Skeletal muscle satellite cell (primary cell): ENCODE results near the gene C11orf52.
A peak's percentile ranks its signal among the peaks of the same experiment; 100 is the strongest.

Experiments
- H3K27me3 ChIP-seq: 2 replicates; pipeline ENCODE4 v1.7.0; 2013; ENCODE audit warnings: low read length; ENCODE audit not compliant: control insufficient read depth, insufficient read depth
- H3K36me3 ChIP-seq: 2 replicates; pipeline ENCODE4 v1.7.0; 2013; ENCODE audit warnings: mild to moderate bottlenecking, control low read depth, low read length; ENCODE audit not compliant: insufficient read depth
- H3K4me1 ChIP-seq: 2 replicates; pipeline ENCODE4 v1.7.0; 2013; ENCODE audit warnings: low read length; ENCODE audit not compliant: control insufficient read depth, insufficient read depth
- H3K4me2 ChIP-seq: 2 replicates; pipeline ENCODE4 v1.7.0; 2013; ENCODE audit warnings: mild to moderate bottlenecking, low read length
- H3K4me3 ChIP-seq: 2 replicates; pipeline ENCODE4 v1.7.0; 2013; ENCODE audit warnings: low read length
- H3K9ac ChIP-seq: 2 replicates; pipeline ENCODE4 v1.7.0; 2013; ENCODE audit warnings: mild to moderate bottlenecking, low read depth, low read length, moderate library complexity
- H3K9me3 ChIP-seq: replicated peaks from 2 replicates; pipeline ENCODE4 v1.7.0; 2013; ENCODE audit warnings: mild to moderate bottlenecking, control low read depth, low read length

The C11orf52 gene

DNA sequence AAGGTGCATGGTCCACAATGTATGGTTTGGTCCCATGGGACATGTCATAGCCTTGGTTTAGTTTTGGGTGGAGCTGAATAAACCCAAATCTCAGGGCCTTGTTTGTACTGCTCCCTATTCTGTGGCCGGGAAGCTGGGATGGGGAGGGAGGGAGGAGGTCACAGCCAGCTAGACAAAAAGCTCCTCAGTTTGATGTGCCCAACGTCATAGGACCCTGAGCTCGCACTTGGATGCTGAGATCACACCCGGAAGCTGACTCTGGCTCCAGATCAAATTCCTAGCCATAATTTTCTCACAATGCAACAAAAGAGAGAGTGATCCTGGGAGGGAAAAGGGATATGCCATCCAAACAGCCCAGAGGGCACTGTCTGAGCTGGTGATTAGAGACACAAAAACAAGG is 4.7 kb upstream of the C11orf52 start:
- peak overlapping the region; percentile 98 for H3K9ac ChIP-seq
- H3K27me3 ChIP-seq: no peaks in the 10 kb centered on the region
- H3K36me3 ChIP-seq: peaks cover 13% of the 10 kb centered on the region
- peaks cover 57% of the 10 kb centered on the region for H3K4me1 ChIP-seq
- H3K4me2 ChIP-seq: peak overlapping the region; percentile 96
- H3K9me3 ChIP-seq: no peaks in the 10 kb centered on the region
- H3K4me3 ChIP-seq: peak overlapping the region; percentile 77

GRCh38 chr11:111916768-111917167 is 1.9 kb upstream of the C11orf52 start:
- H3K9ac ChIP-seq: no peak overlapping the region
- no peaks in the 10 kb centered on the region for H3K27me3 ChIP-seq
- no peak overlapping the region for H3K4me3 ChIP-seq
- peaks cover 35% of the 10 kb centered on the region for H3K4me1 ChIP-seq
- no peaks in the 10 kb centered on the region for H3K36me3 ChIP-seq
- H3K4me2 ChIP-seq: no peak overlapping the region
- no peaks in the 10 kb centered on the region for H3K9me3 ChIP-seq

- Histone ChIP-seq H3K36me3 (no peaks in the 10 kb centered on the region), H3K4me1 (peaks cover 35% of the 10 kb centered on the region), H3K9ac (no peak overlapping the region), H3K9me3 (no peaks in the 10 kb centered on the region), H3K27me3 (no peaks in the 10 kb centered on the region), H3K4me2 (no peak overlapping the region), H3K4me3 (no peak overlapping the region)
Measured at GRCh38 chr11:111917312-111917711, 1.4 kb upstream of the C11orf52 start.

GRCh38 chr11:111917788-111918187 is 925 bp upstream of the C11orf52 start:
- H3K9me3 ChIP-seq: no peaks in the 10 kb centered on the region
- no peaks in the 10 kb centered on the region for H3K36me3 ChIP-seq
- H3K4me3 ChIP-seq: no peak overlapping the region
- peak overlapping the region; percentile 78 for H3K4me2 ChIP-seq
- no peaks in the 10 kb centered on the region for H3K27me3 ChIP-seq
- H3K9ac ChIP-seq: peak overlapping the region; percentile 33
- H3K4me1 ChIP-seq: peaks cover 38% of the 10 kb centered on the region

DNA sequence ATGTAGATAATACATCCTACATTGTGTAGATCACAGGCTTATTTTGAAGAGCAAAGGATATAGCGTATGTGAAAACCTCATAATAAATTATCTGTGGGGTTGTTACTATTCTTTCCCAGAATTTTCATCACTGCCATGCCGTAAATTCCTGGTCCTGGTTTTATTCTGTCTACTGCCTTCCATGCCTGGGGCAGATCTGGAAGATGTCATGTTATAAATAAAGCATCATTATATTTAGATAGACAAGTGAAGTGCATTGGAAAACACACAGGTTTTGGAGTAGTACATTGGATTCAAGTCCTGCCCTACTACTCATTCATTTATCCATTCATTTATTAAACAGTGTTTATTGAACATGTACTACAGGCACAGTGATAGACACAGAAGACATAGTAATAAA is 2.2 kb downstream of the C11orf52 start:
- Histone ChIP-seq H3K36me3 (no peaks in the 10 kb centered on the region), H3K4me1 (peaks cover 39% of the 10 kb centered on the region)

DNA sequence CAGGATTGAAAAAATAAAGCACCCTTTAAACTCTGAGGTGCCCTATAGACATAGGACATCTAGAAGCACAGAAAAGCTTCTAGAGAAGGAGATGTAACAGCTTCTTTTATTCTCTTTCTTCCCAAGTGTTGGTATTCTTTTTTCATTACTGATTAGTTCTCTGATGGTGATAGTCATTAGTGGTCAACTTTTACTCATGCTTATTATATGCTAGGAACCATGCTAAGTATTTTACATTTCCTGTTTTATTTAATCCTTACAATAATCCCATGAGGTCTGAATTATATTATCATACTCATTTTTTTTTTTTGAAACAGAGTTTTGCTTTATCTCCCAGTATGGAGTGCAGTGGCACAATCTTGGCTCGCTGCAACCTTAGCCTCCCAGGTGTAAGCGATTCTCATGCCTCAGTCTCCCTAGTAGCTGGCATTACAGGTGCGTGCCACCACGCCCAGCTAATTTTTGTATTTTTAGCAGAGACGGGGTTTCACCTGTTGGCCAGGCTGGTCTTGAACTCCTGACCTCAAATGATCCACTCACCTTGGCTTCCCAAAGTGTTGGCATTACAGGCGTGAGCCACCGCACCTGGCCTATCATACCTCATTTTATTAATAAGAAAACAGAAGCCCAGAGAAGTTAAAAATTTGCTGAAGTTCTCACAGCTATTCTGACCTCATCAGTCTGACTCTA is 3.0 kb downstream of the C11orf52 start:
- Histone ChIP-seq H3K27me3 (no peaks in the 10 kb centered on the region), H3K4me1 (peaks cover 47% of the 10 kb centered on the region), H3K4me2 (no peak overlapping the region), H3K9ac (no peak overlapping the region), H3K36me3 (no peaks in the 10 kb centered on the region), H3K4me3 (no peak overlapping the region), H3K9me3 (no peaks in the 10 kb centered on the region)

More for the DNA sequence above, 2.2 kb downstream of the C11orf52 start:
- Histone ChIP-seq H3K9me3 (no peaks in the 10 kb centered on the region), H3K4me2 (no peak overlapping the region), H3K9ac (no peak overlapping the region), H3K4me3 (no peak overlapping the region), H3K27me3 (no peaks in the 10 kb centered on the region)

GRCh38 chr11:111922803-111923202 is 4.1 kb downstream of the C11orf52 start:
- Histone ChIP-seq H3K4me3 (peak overlapping the region; percentile 23), H3K9ac (peak overlapping the region; percentile 69), H3K27me3 (no peaks in the 10 kb centered on the region), H3K36me3 (no peaks in the 10 kb centered on the region), H3K9me3 (no peaks in the 10 kb centered on the region), H3K4me2 (peak overlapping the region; percentile 61), H3K4me1 (peaks cover 52% of the 10 kb centered on the region)

GRCh38 chr11:111923351-111923788 is 4.7 kb downstream of the C11orf52 start:
- H3K27me3 ChIP-seq: no peaks in the 10 kb centered on the region
- peak overlapping the region; percentile 23 for H3K4me3 ChIP-seq
- no peaks in the 10 kb centered on the region for H3K9me3 ChIP-seq
- no peaks in the 10 kb centered on the region for H3K36me3 ChIP-seq
- H3K9ac ChIP-seq: peak overlapping the region; percentile 69
- H3K4me1 ChIP-seq: peaks cover 48% of the 10 kb centered on the region
- H3K4me2 ChIP-seq: peak overlapping the region; percentile 61

DNA sequence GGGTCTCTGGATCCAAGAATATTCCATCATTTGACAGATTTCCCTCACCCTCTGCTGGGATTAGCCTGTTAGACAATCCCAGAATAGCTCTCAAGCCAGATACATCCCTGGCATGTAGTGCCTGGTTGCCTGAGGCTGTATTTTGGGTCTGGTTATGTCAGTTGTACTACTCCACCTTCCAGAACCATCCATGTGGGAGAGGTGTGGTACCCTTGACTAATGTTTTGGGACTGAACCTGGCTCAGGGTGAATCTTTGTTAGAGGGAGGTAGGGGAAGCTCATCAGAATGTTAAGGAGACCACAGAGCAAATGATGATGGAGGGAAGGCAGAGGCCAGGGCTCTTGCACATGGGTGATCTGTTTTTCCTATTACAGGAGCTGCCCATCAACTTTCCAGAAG is 5.2 kb downstream of the C11orf52 start:
- H3K36me3 ChIP-seq: no peaks in the 10 kb centered on the region
- no peak overlapping the region for H3K4me3 ChIP-seq
- no peaks in the 10 kb centered on the region for H3K9me3 ChIP-seq
- peak overlapping the region; percentile 61 for H3K4me2 ChIP-seq
- H3K9ac ChIP-seq: peak overlapping the region; percentile 69
- H3K27me3 ChIP-seq: no peaks in the 10 kb centered on the region
- H3K4me1 ChIP-seq: peaks cover 43% of the 10 kb centered on the region

- Histone ChIP-seq H3K4me1 (peaks cover 41% of the 10 kb centered on the region), H3K9ac (peak overlapping the region; percentile 87), H3K4me3 (no peak overlapping the region), H3K9me3 (no peaks in the 10 kb centered on the region), H3K27me3 (no peaks in the 10 kb centered on the region), H3K36me3 (no peaks in the 10 kb centered on the region), H3K4me2 (peak overlapping the region; percentile 98)
Measured at GRCh38 chr11:111925953-111926352, 7.2 kb downstream of the C11orf52 start.

GRCh38 chr11:111926505-111927391 is 8.0 kb downstream of the C11orf52 start:
- no peaks in the 10 kb centered on the region for H3K9me3 ChIP-seq
- peak overlapping the region; percentile 73 for H3K4me3 ChIP-seq
- H3K4me1 ChIP-seq: peaks cover 40% of the 10 kb centered on the region
- no peaks in the 10 kb centered on the region for H3K27me3 ChIP-seq
- H3K4me2 ChIP-seq: peak overlapping the region; percentile 98
- H3K36me3 ChIP-seq: no peaks in the 10 kb centered on the region
- peak overlapping the region; percentile 87 for H3K9ac ChIP-seq
